OCI-LY3 (cell line): ENCODE data around the gene SLC19A2.

Experiments
- H2AFZ ChIP-seq: fragments of 200-600, 300-600 bp; shearing (Covaris generic); 2 replicates; pipeline ENCODE4 v1.6.0; 2014; ENCODE audit warnings: antibody characterized with exemption, low read depth, low read length
- H3K27ac ChIP-seq: fragments of 200-600, 300-600 bp; sonication (generic); 2 replicates; pipeline ENCODE4 v1.5.1; 2014; ENCODE audit warnings: mild to moderate bottlenecking, low read length, moderate library complexity, mixed read lengths
- H3K27me3 ChIP-seq: fragments of 200-600, 300-600 bp; sonication (generic); 2 replicates; pipeline ENCODE4 v1.6.1; 2014; ENCODE audit warnings: low read depth, low read length, mixed read lengths
- H3K36me3 ChIP-seq: fragments of 200-600, 300-600 bp; sonication (generic); replicated peaks from 2 replicates; pipeline ENCODE3; 2014; ENCODE audit warnings: low read depth, low read length, mixed read lengths
- H3K4me1 ChIP-seq: fragments of 300-600, 200-600 bp; sonication (generic); 2 replicates; pipeline ENCODE4 v1.6.1; 2014; ENCODE audit warnings: low read length, mixed read lengths
- H3K4me2 ChIP-seq: fragments of 200-600, 300-600 bp; sonication (generic); 2 replicates; pipeline ENCODE4 v1.6.1; 2014; ENCODE audit warnings: low read length, mixed read lengths
- H3K4me3 ChIP-seq: fragments of 300-600, 200-600 bp; sonication (generic); 2 replicates; pipeline ENCODE4 v1.5.1; 2014; ENCODE audit warnings: antibody characterized with exemption, mild to moderate bottlenecking, low read length, moderate library complexity
- H3K79me2 ChIP-seq: fragments of 300-600, 200-600 bp; shearing (Covaris generic); 2 replicates; pipeline ENCODE4 v1.6.1; 2014; ENCODE audit warnings: mild to moderate bottlenecking, low read length, mixed read lengths
- H3K9ac ChIP-seq: fragments of 300-600, 200-600 bp; shearing (Covaris generic); 2 replicates; pipeline ENCODE4 v1.6.0; 2014; ENCODE audit warnings: mild to moderate bottlenecking, low read length, moderate library complexity
- H3K9me3 ChIP-seq: fragments of 200-600, 300-600 bp; shearing (Covaris generic); 2 replicates; pipeline ENCODE4 v1.6.1; 2014; ENCODE audit warnings: low read length, mixed read lengths; ENCODE audit not compliant: insufficient read depth
- H4K20me1 ChIP-seq: fragments of 200-600, 300-600 bp; sonication (generic); 2 replicates; pipeline ENCODE4 v1.6.1; 2016; ENCODE audit warnings: low read length, mixed read lengths; ENCODE audit not compliant: insufficient read depth
- CTCF ChIP-seq: fragments of 200-600, 300-600 bp; sonication (generic); IDR thresholded peaks from 2 replicates; pipeline ENCODE4 v1.5.1; 2014; ENCODE audit warnings: antibody characterized with exemption, low read length, low read depth
- EZH2phosphoT487 ChIP-seq: fragments of 200-600 bp; shearing (Covaris generic); IDR thresholded peaks from 2 replicates; pipeline ENCODE4 v1.6.1; 2018; ENCODE audit warnings: antibody characterized with exemption, mixed run types, low read depth

The SLC19A2 gene

GRCh38 chr1:169472738-169473137 is 13.0 kb downstream of the SLC19A2 start:
- peaks cover 67% of the 10 kb centered on the region for H3K36me3 ChIP-seq
- H3K9me3 ChIP-seq: no peaks in the 10 kb centered on the region
- H2AFZ ChIP-seq: no peak overlapping the region
- H4K20me1 ChIP-seq: peaks cover 15% of the 10 kb centered on the region
- H3K4me2 ChIP-seq: no peak overlapping the region
- no peaks in the 10 kb centered on the region for H3K27me3 ChIP-seq
- H3K9ac ChIP-seq: no peak overlapping the region
- no peak for TF ChIP-seq CTCF
- TF ChIP-seq EZH2phosphoT487: no peak
- peaks cover 35% of the 10 kb centered on the region for H3K79me2 ChIP-seq
- H3K4me1 ChIP-seq: no peaks in the 10 kb centered on the region
- no peak overlapping the region for H3K27ac ChIP-seq
- H3K4me3 ChIP-seq: no peak overlapping the region

- H3K4me2 ChIP-seq: no peak overlapping the region
- no peaks in the 10 kb centered on the region for H3K27me3 ChIP-seq
- H3K9ac ChIP-seq: no peak overlapping the region
- H3K79me2 ChIP-seq: peaks cover 10% of the 10 kb centered on the region; the same call in 1 of the 2 replicates
- H3K27ac ChIP-seq: no peak overlapping the region
- H2AFZ ChIP-seq: no peak overlapping the region
- H3K4me3 ChIP-seq: no peak overlapping the region
- H3K9me3 ChIP-seq: no peaks in the 10 kb centered on the region
- peaks cover 60% of the 10 kb centered on the region for H3K36me3 ChIP-seq
- H4K20me1 ChIP-seq: peaks cover 3% of the 10 kb centered on the region; the same call in 1 of the 2 replicates
- TF ChIP-seq EZH2phosphoT487 (no peak), CTCF (no peak)
- H3K4me1 ChIP-seq: no peaks in the 10 kb centered on the region
These were observed 16.8 kb downstream of the SLC19A2 start for GRCh38 chr1:169468982-169469381.

GRCh38 chr1:169466259-169467230 is 19.2 kb downstream of the SLC19A2 start:
- H2AFZ ChIP-seq: no peak overlapping the region
- peaks cover 3% of the 10 kb centered on the region; the same call in 1 of the 2 replicates for H4K20me1 ChIP-seq
- H3K9me3 ChIP-seq: no peaks in the 10 kb centered on the region
- H3K27ac ChIP-seq: no peak overlapping the region
- no peaks in the 10 kb centered on the region for H3K79me2 ChIP-seq
- peaks cover 11% of the 10 kb centered on the region for H3K4me1 ChIP-seq
- H3K36me3 ChIP-seq: peaks cover 54% of the 10 kb centered on the region
- no peak for TF ChIP-seq EZH2phosphoT487
- peak; percentile 58 for TF ChIP-seq CTCF
- no peaks in the 10 kb centered on the region for H3K27me3 ChIP-seq
- H3K4me2 ChIP-seq: no peak overlapping the region
- H3K4me3 ChIP-seq: no peak overlapping the region
- H3K9ac ChIP-seq: no peak overlapping the region

GRCh38 chr1:169465281-169465680 is 20.5 kb downstream of the SLC19A2 start:
- no peaks in the 10 kb centered on the region for H3K27me3 ChIP-seq
- H3K9me3 ChIP-seq: no peaks in the 10 kb centered on the region
- no peak overlapping the region for H2AFZ ChIP-seq
- no peak overlapping the region for H3K27ac ChIP-seq
- H3K4me3 ChIP-seq: no peak overlapping the region
- peaks cover 58% of the 10 kb centered on the region for H3K36me3 ChIP-seq
- H3K79me2 ChIP-seq: no peaks in the 10 kb centered on the region
- no peak for TF ChIP-seq CTCF
- no peak for TF ChIP-seq EZH2phosphoT487
- no peak overlapping the region for H3K4me2 ChIP-seq
- peaks cover 21% of the 10 kb centered on the region for H3K4me1 ChIP-seq
- no peak overlapping the region for H3K9ac ChIP-seq
- peaks cover 2% of the 10 kb centered on the region; the same call in 1 of the 2 replicates for H4K20me1 ChIP-seq
